ENCODE data around the gene CTNNA2.

CTNNA2 gene

DNA sequence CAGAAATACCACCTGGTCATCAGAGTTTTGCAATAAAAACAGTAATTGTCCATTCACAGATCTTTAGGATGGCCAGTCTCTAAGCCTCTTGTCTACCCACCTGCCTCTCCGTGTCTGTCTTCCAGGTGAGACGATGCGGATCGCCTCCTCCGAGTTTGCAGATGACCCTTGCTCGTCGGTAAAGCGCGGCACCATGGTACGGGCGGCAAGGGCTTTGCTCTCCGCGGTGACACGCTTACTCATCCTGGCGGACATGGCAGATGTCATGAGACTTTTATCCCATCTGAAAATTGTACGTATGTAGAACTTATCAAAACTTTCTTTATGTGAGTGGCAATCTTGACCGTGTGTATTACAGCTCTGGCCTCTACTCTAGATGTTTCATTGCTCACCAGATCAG is 345.0 kb downstream of the CTNNA2 start:
- no peak for DNase-seq

DNA sequence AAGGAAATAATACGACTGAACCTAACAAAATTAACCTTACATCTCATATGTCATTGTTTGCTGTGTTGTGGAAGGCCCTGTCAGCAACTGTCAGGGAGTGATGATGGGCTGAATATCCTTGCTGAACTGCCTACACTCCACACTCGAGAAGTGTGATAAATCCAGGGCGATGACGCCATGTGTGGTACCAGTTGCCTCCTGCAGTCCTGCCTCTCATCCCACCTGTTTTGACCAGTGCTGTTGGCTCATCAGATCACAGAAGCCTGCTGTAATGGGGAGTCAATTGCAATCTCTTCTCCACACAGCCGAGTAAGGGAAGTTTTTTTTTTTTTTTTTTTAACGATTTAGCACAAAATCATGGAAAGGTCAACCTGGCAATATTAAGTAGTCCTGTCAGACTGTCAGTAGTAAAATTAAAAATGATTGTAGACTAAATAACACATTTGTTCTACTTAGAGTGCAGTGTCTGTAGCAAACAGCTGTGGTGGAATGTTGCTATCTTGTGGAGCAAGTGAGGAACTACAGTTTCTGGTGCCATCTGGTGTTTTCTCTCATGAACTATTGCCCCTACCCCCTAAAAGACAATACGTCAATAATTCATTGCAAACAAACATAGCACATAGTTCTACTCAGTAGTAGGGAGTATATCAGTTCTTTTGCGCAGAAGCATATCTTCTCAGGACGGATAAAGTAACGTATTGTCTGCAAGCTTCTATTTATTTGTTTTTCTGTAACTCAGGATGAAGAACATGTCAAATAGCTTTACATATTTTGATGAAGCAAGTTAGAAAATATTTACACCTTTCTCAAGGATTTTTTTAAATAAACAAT is 347.6 kb downstream of the CTNNA2 start:
- peak; percentile 53 for DNase-seq

- no peak for DNase-seq
These were observed 348.2 kb downstream of the CTNNA2 start for GRCh38 chr2:79861059-79861374.

GRCh38 chr2:79862756-79863155 is 349.9 kb downstream of the CTNNA2 start:
- DNase-seq: no peak

DNA sequence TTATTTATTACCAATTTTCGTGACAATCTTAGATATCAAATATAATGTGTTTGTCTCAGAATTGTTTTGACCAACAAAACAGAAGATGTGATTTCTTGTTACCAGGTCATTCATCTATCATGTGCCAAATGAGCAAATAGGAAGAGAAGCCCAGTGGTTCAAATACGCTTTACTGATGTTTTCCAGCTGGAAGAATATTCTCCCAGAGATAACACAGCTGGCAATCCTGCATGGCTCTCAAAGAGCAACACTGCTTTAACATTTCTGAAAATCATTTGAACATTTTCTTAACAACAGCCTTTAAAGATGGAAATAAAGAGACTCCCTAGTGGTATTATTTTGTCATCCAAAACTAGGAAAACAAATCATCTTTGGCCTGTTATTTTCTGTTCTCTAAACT is 359.8 kb downstream of the CTNNA2 start:
- DNase-seq: no peak

DNA sequence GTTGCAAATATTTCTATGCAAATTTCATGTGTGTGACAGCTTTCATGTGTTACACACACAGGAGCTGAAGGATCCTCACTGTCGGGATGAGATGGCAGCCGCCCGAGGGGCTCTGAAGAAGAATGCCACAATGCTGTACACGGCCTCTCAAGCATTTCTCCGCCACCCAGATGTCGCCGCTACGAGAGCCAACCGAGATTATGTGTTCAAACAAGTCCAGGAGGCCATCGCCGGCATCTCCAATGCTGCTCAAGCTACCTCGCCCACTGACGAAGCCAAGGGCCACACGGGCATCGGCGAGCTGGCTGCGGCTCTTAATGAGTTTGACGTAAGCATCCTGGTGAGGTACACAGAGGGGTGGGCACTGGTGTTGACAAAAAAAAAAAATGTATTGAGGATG is 361.2 kb downstream of the CTNNA2 start:
- DNase-seq: no peak

GRCh38 chr2:79876430-79876829 is 363.6 kb downstream of the CTNNA2 start:
- peak; percentile 16 for DNase-seq

- DNase-seq: no peak
These were observed 369.7 kb downstream of the CTNNA2 start for GRCh38 chr2:79882548-79882947.

GRCh38 chr2:79887747-79888374 is 375.0 kb downstream of the CTNNA2 start:
- peak; percentile 64 for DNase-seq

GRCh38 chr2:79892123-79892522 is 379.3 kb downstream of the CTNNA2 start:
- no peak for DNase-seq

- DNase-seq: no peak
These were observed 386.3 kb downstream of the CTNNA2 start for GRCh38 chr2:79899196-79899595.

DNA sequence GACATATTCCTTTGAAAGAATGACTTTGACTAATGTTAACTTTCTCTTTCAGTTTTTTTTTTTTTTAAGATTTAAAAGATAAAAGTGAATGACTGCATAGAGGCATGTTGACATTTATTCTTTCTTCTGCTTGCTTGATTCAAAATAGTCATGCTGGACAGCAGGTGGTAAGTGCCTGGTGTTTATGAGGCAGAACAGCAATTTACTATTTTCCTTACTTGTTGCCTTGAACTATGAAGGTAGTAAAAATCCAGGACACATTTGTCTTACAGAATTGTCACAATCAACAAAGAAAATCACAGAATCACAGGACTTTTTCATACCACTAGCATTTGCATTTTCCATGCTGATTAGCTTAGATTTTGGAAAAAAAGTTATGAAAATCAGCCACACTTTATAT is 388.3 kb downstream of the CTNNA2 start:
- no peak for DNase-seq

GRCh38 chr2:79903222-79904000 is 390.6 kb downstream of the CTNNA2 start:
- no peak for DNase-seq

DNA sequence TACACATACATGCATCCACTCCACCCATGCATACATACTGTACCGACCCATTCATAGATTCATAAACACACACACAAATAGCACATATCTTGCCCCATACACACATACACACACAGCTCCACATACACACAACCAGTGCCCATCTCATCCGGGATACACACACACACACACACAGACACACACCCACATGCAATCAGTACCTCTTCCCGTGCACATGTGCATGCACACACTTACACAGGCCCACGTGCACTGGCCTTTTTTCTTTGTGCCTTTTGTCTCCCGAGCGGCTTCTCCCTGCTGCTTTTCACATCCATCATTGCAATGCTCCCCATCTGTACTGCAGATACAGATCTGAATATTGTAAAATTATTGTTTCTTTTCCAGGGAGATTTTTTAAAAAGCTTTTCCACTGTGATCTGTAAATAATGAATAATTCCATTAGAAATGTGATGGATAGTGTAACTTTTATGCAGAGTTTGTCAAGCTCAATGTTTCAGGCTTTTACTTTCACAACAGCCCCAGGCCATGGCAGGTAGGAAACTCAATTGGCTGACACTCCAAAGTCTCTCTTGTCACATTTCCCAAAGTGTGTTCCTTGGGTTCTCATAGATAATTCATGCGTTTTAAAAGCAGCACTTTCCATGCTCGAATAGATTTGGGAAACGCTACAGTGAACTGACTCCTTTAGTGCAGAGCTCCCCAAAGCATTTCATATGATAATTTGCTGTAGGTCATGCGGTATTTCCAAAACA is 393.5 kb downstream of the CTNNA2 start:
- DNase-seq: no peak

DNA sequence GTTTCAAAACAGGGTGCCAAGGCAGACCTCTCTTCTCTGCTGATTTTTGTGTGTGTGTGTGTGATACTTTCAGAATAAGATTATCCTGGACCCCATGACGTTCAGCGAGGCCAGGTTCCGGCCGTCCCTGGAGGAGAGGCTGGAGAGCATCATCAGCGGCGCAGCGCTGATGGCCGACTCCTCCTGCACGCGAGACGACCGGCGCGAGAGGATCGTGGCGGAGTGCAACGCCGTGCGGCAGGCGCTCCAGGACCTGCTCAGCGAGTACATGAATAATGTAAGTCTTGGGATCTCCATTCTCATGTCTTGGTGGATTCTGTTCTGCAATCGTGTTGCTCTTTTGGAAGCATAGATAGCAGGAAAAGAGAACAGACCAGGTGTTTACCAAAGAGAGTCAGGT is 396.7 kb downstream of the CTNNA2 start:
- DNase-seq: no peak

DNA sequence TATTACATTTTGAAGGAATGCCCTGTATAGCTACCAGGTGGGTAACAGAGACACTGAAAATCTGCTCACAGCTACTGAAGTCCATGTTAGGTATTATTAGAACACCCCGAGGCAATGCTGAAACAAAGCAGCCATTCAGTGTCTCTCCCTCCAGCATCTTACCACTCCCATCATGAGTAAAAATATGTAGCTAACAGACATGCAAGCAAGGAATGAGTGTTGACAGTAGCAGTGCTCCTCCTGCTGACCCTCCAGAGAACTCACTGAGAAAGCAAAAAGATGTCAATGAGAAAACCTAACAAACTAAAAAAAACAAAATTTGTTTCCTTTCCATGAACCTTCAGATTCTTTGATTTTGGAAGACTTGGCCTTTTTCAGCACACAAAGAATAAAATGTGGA is 397.8 kb downstream of the CTNNA2 start:
- peak; percentile 0 for DNase-seq

- no peak for DNase-seq
These were observed 402.6 kb downstream of the CTNNA2 start for GRCh38 chr2:79915455-79915854.

DNA sequence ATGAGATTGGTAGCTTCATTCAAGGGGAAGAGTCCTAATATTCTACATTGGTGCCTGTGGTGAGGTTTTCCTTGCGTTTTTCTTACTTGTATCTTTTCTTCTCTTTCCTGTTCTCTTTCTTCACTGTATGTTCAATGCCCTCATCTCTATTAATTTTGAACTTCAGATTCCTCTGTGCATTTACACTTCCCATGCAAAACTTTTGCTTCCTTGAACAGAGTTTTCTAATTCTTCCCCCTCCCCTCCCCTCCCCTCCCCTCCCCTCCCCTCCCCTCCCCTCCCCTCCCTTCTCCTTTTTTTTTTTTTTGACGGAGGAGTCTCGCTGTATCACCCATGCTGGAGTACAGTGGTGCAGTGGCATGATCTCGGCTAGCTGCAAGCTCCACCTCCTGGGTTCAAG is 403.4 kb downstream of the CTNNA2 start:
- no peak for DNase-seq

DNA sequence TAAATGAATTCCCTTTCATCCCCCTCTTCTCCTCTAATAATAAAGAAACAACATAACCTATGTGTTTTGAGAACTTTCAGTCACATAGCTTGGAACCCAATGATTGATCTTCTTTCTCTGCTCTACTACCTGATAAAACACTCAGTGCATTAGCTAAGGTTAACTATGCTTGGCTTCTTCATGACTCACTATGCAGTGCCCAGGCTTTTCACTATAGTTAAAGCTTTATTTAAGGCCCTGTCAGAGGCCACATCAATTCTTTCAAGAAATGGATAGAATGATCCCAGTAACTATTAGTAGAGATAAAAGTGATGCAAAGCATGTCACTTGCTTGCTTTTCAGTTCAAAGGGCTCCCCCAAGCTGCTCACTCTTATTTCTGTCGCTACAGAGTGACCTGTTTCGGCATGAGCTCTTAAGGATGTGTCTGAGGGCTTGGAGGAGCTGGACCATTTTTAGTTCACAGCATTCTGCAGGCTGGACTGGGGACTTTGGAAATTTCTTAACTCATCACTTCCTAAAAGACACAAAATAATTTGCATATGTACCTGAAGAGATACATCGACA is 407.7 kb downstream of the CTNNA2 start:
- no peak for DNase-seq

GRCh38 chr2:79929624-79930023 is 416.8 kb downstream of the CTNNA2 start:
- no peak for DNase-seq

GRCh38 chr2:79935046-79935732 is 422.3 kb downstream of the CTNNA2 start:
- no peak for DNase-seq
